Measurements from ENCODE around the gene NFE2L3. TPM values are rescaled to one million over a fixed set of nuclear protein-coding genes. Genes with fewer than 3 reads are reported as not detected.
"Not testable (repeated sequence)": the region's sequence is repeated elsewhere in the genome, so short reads cannot be mapped to it uniquely, and the experiment has no call there.

Gene NFE2L3
- polyA plus RNA-seq, 1 experiment: 63.5 TPM

DNA sequence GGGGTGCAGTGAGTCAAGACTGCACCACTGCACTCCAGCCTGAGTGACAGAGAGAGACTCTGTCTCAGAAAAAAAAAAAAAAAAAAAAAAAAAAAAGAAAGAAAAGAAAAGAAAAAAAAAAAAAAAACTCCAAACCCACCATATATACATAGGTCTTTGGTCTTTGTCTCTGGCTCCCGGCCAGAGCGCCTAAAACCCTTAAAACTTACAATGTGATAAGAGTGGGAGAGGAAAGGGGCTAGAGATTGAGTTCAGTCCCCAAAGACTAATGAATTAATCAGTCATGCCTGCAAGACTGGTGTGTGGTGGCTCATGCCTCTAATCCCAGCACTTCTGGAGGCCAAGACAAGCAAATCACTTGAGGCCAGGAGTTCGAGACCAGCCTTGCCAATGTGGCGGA lies 6.8 kb upstream of the NFE2L3 start:
- no peak overlapping the region for H3K4me3 ChIP-seq (ENCODE audit: low read depth, low read length)
- TF ChIP-seq, protein P1, sequence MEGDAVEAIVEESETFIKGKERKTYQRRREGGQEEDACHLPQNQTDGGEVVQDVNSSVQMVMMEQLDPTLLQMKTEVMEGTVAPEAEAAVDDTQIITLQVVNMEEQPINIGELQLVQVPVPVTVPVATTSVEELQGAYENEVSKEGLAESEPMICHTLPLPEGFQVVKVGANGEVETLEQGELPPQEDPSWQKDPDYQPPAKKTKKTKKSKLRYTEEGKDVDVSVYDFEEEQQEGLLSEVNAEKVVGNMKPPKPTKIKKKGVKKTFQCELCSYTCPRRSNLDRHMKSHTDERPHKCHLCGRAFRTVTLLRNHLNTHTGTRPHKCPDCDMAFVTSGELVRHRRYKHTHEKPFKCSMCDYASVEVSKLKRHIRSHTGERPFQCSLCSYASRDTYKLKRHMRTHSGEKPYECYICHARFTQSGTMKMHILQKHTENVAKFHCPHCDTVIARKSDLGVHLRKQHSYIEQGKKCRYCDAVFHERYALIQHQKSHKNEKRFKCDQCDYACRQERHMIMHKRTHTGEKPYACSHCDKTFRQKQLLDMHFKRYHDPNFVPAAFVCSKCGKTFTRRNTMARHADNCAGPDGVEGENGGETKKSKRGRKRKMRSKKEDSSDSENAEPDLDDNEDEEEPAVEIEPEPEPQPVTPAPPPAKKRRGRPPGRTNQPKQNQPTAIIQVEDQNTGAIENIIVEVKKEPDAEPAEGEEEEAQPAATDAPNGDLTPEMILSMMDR (IDR thresholded peaks at IDR 0.05; ENCODE audit: low read depth, low read length): no peak
- H3K9me3 ChIP-seq (ENCODE audit: control insufficient read depth, insufficient read depth, low read length): no peaks in the 10 kb centered on the region; the same call in 1 of the 2 replicates
- CTCF ChIA-PET: no interaction called here
- no peaks in the 10 kb centered on the region for H3K27me3 ChIP-seq (ENCODE audit: control insufficient read depth, insufficient read depth, low read length)
- POLR2A ChIA-PET: interaction anchor here (0.6 kb wide), 1 partner anchor 767 kb away, joined by 3 read pairs; no protein-coding TSS in a partner anchor
- DNase-seq (ENCODE audit: low read depth, low spot score): no peak
- H3K27ac ChIP-seq (ENCODE audit: low read depth, low read length): no peak overlapping the region

DNA sequence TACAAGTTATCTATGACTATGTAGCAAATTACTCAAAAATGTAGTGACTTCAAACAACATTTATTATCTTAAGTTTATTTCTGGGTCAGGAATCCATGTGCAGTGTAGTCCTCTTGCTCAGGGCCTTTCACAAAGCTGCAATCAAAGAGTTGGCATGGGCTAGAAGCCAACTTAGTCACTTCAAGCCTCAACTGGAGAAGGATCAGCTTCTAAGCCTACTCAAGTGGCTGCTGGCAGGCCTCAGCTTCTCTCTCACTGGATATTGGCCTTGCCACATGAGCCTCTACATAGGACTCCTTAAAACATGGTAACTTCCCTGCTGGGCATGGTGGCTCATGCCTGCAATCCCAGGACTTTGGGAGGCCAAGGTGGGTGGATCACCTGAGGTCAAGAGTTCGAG lies 5.0 kb upstream of the NFE2L3 start:
- ChIA-PET POLR2A (no interaction called here), CTCF (no interaction called here)
- TF ChIP-seq, protein P1 (IDR thresholded peaks at IDR 0.05; ENCODE audit: low read depth, low read length): no peak
- Histone ChIP-seq H3K4me3 (ENCODE audit: low read depth, low read length) (no peak overlapping the region), H3K27ac (ENCODE audit: low read depth, low read length) (no peak overlapping the region), H3K9me3 (ENCODE audit: control insufficient read depth, insufficient read depth, low read length) (no peaks in the 10 kb centered on the region; the same call in 1 of the 2 replicates), H3K27me3 (ENCODE audit: control insufficient read depth, insufficient read depth, low read length) (no peaks in the 10 kb centered on the region)
- no peak for DNase-seq (ENCODE audit: low read depth, low spot score)

DNA sequence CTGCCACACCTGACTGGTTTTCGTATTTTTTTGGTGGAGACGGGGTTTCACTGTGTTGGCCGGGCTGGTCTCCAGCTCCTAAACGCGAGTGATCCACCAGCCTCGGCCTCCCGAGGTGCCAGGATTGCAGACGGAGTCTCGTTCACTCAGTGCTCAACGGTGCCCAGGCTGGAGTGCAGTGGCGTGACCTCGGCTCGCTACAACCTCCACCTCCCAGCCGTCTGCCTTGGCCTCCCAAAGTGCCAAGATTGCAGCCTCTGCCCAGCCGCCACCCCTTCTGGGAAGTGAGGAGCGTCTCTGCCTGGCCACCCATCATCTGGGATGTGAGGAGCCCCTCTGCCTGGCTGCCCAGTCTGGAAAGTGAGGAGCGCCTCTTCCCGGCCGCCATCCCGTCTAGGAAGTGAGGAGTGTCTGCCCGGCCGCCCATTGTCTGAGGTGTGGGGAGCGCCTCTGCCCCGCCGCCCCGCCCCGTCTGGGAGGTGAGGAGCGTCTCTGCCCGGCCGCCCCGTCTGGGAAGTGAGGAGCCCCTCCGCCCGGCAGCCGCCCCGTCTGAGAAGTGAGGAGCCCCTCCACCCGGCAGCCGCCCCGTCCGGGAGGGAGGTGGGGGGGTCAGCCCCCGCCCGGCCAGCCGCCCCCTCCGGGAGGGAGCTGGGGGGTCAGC lies 4.2 kb upstream of the NFE2L3 start:
- H3K4me3 ChIP-seq (ENCODE audit: low read depth, low read length); POLR2A ChIA-PET; DNase-seq (ENCODE audit: low read depth, low spot score); H3K9me3 ChIP-seq (ENCODE audit: control insufficient read depth, insufficient read depth, low read length); H3K27ac ChIP-seq (ENCODE audit: low read depth, low read length); H3K27me3 ChIP-seq (ENCODE audit: control insufficient read depth, insufficient read depth, low read length); CTCF ChIA-PET: not testable (repeated sequence)

DNA sequence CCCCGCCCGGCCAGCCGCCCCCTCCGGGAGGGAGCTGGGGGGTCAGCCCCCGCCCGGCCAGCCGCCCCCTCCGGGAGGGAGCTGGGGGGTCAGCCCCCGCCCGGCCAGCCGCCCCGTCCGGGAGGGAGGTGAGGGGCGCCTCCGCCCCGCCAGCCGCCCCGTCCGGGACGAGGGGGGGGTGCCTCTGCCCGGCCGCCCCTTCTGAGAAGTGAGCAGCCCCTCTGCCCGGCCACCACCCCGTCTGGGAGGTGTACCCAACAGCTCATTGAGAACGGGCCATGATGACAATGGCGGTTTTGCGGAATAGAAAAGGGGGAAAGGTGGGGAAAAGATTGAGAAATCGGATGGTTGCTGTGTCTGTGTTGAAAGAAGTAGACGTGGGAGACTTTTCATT lies 3.7 kb upstream of the NFE2L3 start:
- POLR2A ChIA-PET; DNase-seq (ENCODE audit: low read depth, low spot score); H3K27me3 ChIP-seq (ENCODE audit: control insufficient read depth, insufficient read depth, low read length); H3K4me3 ChIP-seq (ENCODE audit: low read depth, low read length); CTCF ChIA-PET; H3K9me3 ChIP-seq (ENCODE audit: control insufficient read depth, insufficient read depth, low read length); H3K27ac ChIP-seq (ENCODE audit: low read depth, low read length): not testable (repeated sequence)

DNA sequence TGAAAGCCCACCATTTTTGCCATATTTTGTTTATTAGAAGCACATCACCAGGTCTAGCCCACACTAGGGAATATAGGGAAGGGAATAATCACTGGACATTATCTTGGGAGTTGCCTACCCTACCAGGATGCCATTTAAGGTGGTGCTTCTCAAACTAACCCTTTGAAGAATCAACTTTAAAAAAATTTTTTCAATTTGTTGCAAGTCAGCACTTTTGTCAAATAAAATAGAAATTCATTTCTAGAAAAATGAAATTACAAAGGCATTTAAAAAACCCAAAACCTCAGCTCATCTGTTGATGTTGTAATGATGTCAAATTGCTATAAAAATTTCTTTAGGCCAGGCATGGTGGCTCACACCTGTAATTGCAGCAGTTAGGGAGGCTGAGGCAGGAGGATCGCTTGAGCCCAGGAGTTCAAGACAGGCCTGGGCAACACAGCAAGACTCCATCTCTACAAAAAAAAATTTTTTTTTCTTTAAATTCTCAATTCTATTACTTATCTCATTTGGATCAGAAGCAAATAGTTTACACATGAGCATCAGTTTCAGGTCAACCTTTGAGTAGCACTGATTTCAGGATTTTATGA lies 2.5 kb upstream of the NFE2L3 start:
- H3K9me3 ChIP-seq (ENCODE audit: control insufficient read depth, insufficient read depth, low read length): no peaks in the 10 kb centered on the region; the same call in 1 of the 2 replicates
- H3K4me3 ChIP-seq (ENCODE audit: low read depth, low read length): no peak overlapping the region
- ChIA-PET POLR2A (no interaction called here), CTCF (no interaction called here)
- TF ChIP-seq, protein P1 (IDR thresholded peaks at IDR 0.05; ENCODE audit: low read depth, low read length): no peak
- DNase-seq (ENCODE audit: low read depth, low spot score): no peak
- H3K27me3 ChIP-seq (ENCODE audit: control insufficient read depth, insufficient read depth, low read length): no peaks in the 10 kb centered on the region
- H3K27ac ChIP-seq (ENCODE audit: low read depth, low read length): no peak overlapping the region

DNA sequence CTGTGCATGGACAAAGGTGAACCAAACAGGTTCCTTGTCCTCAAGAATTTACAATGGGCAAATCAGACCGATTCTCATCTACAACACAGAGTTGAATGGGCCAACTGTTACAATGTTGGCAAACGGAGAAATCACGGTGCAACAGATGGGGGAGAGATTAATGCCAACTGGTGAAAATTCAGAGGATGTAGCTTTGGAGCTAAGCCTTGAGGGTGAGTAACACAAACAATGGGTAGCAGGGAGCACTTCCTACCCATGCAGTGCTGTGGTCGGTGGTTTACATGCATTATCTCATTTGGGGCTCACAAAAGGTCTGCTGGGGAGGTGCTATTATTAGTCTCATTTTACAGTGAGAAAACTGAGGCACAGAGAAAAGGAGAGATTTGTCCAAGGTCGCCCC lies 902 bp upstream of the NFE2L3 start:
- Histone ChIP-seq H3K9me3 (ENCODE audit: control insufficient read depth, insufficient read depth, low read length) (no peaks in the 10 kb centered on the region; the same call in 1 of the 2 replicates), H3K27ac (ENCODE audit: low read depth, low read length) (no peak overlapping the region), H3K27me3 (ENCODE audit: control insufficient read depth, insufficient read depth, low read length) (no peaks in the 10 kb centered on the region), H3K4me3 (ENCODE audit: low read depth, low read length) (no peak overlapping the region)
- POLR2A ChIA-PET: interaction anchor here (1.0 kb wide), 1 partner anchor 46 kb away, joined by 3 read pairs; no protein-coding TSS in a partner anchor
- CTCF ChIA-PET: interaction anchor here (1.2 to 2.8 kb wide), 3 partner anchors 10 to 60 kb away, joined by 4 to 10 read pairs (median 9); no protein-coding TSS in a partner anchor
- TF ChIP-seq, protein P1 (IDR thresholded peaks at IDR 0.05; ENCODE audit: low read depth, low read length): no peak
- DNase-seq (ENCODE audit: low read depth, low spot score): no peak
